OCI-LY7 (cell line): ENCODE measurements around the gene COX14.

Source experiments
- CTCF ChIP-seq: fragments of 200-600 bp; sonication (generic); conservative IDR thresholded peaks from 2 replicates; pipeline ENCODE4 v1.5.1; 2014; ENCODE audit warnings: mild to moderate bottlenecking, antibody characterized with exemption, low read length, moderate library complexity, mixed read lengths
- EZH2phosphoT487 ChIP-seq: fragments of 200-600 bp; sonication (generic); IDR thresholded peaks from 2 replicates; pipeline ENCODE4 v1.6.1; 2018; ENCODE audit warnings: low read depth, borderline replicate concordance, mild to moderate bottlenecking, mixed run types, antibody characterized with exemption, low read length, moderate library complexity, mixed read lengths

GRCh38 chr12:50090391-50090790 lies 21.6 kb upstream of the COX14 start:
- no peak for TF ChIP-seq CTCF
- TF ChIP-seq EZH2phosphoT487, result no peak
